ENCODE data around the gene KCNK15.

DNA sequence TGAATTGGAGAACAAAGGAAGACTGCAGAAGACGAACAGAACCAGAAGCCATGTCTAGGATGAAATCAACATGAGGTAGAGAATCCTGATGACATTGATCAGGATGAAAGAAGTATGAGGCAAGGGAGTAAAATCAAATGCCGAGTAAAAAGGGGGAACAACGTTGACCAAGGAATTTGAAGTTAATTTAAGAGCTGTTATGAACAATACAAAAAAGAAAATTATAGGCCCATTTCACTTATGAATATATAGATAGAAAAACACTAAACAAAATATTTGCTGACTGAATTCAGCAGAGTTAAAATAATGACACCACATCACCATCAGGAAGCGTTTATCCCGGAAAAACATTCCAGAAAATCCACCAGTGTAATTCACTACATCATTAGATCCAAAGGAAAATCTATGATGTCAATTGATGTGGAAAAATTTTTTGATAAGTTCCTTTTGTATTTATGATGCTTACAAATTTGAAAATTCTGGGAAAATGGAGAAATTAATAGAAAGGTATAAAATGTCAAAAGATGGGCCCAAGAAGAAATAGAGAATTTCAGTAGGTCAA lies 38.6 kb upstream of the KCNK15 start:
- TF ChIP-seq, protein P1, sequence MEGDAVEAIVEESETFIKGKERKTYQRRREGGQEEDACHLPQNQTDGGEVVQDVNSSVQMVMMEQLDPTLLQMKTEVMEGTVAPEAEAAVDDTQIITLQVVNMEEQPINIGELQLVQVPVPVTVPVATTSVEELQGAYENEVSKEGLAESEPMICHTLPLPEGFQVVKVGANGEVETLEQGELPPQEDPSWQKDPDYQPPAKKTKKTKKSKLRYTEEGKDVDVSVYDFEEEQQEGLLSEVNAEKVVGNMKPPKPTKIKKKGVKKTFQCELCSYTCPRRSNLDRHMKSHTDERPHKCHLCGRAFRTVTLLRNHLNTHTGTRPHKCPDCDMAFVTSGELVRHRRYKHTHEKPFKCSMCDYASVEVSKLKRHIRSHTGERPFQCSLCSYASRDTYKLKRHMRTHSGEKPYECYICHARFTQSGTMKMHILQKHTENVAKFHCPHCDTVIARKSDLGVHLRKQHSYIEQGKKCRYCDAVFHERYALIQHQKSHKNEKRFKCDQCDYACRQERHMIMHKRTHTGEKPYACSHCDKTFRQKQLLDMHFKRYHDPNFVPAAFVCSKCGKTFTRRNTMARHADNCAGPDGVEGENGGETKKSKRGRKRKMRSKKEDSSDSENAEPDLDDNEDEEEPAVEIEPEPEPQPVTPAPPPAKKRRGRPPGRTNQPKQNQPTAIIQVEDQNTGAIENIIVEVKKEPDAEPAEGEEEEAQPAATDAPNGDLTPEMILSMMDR (IDR thresholded peaks at IDR 0.05), result no peak
- TF ChIP-seq EZH2phosphoT487 (IDR thresholded peaks at IDR 0.05), result no peak

Measured in neural progenitor cell (in vitro differentiated cells).